HG03432 (cell line): ENCODE data around the gene STK24.

Experiments
- ATAC-seq: cut with Tn5 transposase; IDR thresholded peaks from one replicate; pipeline ENCODE4 v1.9.1; 2021; ENCODE audit warnings: mild to moderate bottlenecking, moderate library complexity; ENCODE audit not compliant: unreplicated experiment

STK24 gene

DNA sequence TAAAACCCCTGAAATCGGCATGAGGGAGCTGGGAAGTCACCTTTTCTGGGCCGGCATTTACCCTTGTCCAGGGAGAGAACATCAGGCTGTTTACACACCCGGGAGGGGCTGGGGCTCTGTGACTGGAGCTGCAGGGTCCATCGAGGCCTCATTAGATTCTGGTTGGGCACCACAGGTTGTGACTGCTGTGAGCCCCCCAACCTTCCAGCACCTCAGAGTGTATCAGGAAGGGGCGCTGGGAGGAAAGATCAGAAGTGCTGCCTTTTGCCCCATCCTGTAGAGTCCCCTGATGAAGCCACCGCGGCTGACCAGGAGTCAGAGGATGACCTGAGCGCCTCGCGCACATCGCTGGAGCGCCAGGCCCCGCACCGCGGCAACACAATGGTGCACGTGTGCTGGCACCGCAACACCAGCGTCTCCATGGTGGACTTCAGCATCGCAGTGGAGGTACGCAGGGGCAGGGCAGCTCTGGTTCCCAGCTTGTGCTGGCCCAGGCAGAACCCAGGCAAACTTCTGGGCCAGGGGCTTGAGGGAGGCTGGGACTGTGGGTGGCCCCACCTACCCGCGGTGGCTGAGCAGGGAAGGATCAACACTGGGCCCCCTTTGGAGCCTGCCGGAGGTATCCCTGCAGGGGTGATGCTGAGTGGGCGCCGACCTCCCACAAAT lies 136.4 kb downstream of the STK24 start:
- ATAC-seq: no peak

DNA sequence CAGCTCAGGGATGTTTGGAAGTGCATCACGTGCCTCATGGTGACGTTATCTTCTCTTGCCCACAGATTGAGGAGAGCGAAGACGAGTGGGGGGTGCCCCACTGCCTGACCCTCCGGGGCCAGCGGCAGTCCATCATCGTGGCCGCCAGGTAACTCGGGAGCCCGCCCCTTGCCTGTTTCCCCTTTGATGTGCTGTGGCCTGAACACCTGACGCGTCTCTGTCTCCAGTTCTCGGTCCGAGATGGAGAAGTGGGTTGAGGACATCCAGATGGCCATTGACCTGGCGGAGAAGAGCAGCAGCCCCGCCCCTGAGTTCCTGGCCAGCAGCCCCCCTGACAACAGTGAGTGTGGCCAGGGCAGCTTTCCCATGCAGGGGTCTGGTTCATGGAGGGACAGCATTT lies 137.0 kb downstream of the STK24 start:
- ATAC-seq: no peak

DNA sequence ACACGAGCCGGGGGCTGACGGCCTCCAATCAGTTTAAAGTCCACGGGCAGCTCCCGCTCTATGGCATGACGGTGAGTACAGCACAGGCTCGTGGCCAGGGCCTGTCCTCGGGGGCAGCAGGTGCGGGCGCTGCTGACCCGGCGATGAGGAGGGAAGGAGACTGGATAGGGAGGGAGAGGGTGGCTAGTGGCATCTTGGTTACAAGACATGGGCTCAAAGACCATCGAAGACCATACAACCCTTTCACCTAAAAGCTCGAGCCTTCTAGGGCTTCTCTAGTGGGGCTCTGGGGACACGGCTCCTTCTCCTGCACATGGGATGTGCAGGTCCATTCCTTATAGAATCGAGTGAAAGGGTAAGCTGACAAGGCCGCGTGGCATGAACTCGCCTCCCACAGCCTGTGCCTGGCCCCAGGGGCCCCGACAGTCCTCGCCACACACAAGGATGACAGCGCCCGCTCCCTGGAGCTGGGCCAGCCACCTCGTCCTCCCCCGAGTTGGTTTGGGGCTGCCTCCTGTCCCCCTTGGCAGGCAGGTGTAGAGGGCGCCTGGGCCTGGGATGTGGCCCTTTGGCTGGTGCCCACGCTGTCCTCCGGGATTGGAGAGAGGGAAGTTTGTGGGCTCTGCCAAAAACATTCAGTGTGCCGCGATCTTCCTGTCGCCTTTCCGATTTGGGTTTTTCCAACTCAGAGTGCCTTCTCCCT lies 137.6 kb downstream of the STK24 start:
- no peak for ATAC-seq

DNA sequence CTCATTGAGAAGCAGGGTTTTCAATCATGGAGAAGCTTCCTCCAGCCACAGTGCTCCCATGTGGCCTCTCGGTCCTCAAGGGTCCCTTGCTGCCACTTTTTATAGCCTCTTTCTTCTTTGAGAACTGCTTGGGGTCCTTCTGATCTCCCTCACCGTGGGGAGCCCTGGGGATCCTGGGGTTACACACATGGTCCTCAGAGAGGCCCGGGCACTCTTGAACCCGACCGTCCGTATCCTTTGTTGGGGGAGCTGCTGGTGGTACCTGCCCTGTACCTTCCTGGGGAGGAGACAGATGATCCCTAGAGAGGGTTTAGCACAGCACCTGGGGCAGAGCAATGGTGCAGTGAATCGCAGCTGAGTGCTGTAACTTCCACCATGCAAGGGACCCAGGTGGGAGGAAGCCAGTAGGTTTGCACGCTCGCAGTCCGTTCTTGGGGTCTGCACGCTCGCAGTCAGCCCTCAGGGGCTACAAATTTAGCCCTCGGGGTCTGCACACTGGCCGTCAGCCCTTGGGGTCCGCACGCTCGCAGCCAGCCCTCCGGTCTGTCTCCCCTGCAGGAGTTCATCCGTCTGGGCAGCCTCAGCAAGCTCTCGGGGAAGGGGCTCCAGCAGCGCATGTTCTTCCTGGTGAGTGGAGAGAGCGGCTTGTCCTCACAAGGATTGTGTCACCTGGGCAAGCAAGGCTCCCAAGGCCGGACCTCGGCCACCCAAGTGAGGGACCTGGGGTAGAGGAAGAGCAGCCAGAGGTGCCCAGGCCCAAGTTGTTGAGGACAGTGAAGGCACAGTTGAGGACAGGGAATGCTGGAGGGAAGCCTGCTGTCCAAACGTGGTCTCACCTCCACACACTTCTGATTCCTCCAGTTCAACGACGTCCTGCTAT lies 138.4 kb downstream of the STK24 start:
- ATAC-seq: no peak

DNA sequence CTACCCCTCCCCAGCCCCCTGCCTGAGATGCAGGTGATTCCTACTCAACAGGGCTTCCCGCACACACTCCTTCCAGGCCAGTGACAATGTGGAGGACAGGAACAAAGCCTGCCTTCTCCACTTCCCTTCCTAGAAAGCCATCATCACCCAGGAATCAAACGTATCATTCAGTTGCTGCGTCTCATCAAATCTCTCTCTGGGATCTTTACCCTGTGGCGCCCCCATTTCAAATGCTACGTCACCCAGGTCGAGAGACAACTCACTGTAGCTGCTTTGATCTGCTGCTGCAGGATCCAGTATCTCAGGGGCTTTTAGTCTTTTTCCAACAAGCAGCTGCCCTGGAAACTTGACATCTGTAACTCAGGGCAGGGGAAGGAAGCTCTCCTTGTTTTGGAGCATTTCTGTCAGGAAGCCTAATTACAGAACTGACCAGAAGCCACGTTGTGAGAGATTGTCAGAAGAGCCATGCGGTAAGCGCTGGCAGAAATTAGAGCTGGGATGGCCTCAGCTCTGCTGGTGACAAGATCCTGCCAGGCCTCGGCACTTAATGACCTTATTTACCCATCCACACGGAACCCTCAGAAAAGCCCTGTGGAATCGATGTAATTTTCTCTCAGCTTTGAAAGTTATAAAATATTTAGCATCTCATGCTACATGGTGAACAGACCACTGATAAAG lies 140.5 kb downstream of the STK24 start:
- no peak for ATAC-seq

DNA sequence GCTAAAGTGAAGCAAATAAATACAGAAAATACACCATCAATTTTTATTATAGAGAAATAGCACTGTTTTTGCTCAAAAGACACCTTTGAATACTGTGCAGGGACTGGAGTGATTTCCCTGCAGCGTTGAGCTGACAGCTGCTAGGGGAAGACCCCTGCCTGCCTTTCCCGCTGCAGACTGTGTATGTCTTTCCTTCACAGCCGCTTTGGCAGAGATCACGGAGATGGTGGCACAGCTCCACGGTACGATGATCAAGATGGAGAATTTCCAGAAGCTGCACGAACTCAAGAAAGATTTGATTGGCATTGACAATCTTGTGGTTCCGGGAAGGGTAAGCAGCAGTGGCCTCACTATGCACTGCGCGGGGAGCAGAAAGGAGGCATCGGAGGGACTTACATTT lies 141.5 kb downstream of the STK24 start:
- no peak for ATAC-seq

DNA sequence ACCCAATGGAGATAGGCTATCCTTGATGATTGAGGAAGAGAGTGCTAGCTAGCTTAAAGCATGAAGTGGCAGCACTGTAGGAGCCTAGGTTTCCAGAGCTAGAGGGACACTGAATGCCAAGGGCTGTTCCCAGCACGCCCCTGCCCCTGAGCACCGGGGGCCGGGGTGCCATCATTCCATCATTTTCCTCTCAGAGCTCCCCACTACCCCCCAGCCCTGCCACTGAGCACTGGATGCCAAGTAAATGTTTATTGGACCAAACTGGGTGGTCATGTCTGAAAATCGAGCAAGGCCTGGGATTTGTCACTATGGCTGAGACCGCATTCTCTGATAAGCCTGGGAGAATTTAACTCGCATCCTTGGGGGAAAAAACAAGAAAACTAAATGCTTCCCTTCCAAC lies 142.8 kb downstream of the STK24 start:
- ATAC-seq: no peak

DNA sequence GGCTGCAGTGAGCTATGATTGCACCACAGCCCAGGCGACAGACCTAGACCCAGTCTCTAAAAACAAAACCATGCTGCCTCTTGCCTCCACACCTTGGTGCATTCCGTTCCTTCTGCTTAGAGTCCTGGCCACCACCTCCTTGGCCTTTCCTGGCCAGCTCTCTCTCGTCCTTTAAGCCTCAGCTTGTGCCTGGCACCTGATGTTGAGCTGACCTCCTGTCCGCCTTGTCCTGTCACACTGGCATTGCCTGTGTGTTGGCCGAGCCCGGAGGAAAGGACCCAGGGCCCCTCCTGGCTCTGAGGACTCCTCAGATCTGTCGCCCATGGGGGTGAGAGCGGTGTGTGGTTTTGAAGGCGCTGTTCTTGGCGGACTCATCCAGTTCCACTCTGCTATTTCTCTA lies 143.3 kb downstream of the STK24 start:
- no peak for ATAC-seq

DNA sequence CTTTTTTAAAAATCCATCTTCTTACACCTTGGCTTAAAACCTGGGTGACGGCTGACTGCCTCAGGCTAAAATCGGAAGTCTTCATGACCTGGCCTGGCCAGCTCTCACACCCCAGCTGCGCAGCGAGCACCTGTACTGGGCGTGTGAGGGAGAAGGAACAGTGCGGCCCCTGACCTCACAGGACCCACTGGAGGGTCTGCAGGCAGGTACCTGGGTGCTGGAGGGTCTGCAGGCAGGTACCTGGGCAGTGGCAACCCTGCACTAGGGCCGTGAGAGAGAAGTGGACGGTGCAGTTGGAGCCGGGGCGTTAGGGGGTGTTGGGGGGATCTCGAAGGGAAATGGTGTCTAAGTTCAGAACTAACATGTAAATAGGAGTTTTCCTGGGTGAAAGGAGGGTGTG lies 144.3 kb downstream of the STK24 start:
- ATAC-seq: no peak

DNA sequence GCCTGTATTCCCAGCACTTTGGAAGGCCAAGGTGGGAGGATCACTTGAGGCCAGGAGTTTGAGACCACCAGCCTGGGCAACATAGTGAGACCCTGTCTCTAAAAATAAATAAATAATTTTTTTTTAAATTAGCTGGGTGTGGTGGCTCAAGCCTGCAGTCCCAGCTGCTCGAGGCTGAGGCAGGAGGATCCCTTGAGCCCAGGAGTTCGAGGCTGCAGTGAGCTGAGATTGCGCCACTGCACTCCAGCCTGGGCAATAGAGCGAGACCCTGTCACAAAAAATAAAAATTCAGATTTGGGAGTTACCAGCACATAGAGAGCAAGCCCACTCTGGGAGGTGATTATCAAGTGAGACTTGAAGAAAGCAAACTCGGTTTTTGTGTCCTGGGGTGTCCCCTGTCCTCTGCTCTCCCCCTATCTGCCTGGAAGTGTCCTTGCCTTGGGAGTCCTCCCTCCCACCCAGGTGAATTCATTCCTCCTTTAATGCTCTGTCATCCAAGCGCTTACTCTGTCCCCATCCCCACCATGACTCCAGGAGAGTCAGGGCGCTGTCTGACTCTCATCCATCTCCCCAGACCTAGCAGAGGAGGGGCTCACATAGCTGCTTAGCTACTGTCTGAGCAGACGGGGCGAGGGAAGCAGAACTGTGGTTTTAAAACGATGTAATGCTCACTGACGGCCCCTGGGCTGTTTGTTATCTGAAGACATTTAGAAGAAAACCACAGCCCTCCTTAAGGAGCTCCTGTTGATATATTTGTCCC lies 146.8 kb downstream of the STK24 start:
- no peak for ATAC-seq

DNA sequence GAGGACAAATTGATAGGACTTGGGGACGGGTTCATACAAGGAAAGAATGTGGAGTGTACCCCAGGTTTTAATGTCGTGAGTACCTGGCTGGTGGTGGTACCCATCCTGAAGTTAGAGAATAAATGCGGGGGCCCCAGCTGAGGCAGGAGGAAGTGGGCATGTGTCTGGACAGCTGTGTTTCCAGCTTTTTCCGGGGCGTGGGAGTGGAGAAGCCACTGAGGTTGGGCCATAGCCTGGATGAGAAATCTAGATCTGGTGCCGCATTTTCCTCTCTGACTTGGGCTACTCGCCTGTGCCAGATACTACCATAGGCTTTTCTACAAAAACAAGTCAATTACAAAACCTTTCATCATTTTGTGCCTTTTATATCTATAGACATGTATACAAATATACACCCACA lies 147.4 kb downstream of the STK24 start:
- ATAC-seq: no peak

DNA sequence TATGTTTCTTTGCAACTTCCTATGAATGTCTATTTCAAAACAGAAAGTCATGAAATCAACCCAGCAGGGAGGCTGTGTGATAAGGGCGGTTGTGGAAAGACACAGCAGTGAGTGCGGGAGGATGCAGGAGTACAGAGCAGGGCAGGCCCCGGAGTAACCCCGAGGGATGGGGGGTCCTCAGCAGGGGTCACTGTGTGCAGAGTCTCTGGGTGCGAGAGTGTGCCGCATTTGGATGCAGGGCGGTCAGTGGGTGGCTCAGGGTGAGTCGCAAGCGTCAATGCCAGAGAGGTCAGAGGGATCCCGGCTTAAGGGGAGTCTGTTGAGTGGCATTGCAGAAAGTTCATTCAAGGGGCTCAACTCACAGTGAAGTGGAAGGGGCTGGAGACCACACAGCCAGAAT lies 147.8 kb downstream of the STK24 start:
- no peak for ATAC-seq

DNA sequence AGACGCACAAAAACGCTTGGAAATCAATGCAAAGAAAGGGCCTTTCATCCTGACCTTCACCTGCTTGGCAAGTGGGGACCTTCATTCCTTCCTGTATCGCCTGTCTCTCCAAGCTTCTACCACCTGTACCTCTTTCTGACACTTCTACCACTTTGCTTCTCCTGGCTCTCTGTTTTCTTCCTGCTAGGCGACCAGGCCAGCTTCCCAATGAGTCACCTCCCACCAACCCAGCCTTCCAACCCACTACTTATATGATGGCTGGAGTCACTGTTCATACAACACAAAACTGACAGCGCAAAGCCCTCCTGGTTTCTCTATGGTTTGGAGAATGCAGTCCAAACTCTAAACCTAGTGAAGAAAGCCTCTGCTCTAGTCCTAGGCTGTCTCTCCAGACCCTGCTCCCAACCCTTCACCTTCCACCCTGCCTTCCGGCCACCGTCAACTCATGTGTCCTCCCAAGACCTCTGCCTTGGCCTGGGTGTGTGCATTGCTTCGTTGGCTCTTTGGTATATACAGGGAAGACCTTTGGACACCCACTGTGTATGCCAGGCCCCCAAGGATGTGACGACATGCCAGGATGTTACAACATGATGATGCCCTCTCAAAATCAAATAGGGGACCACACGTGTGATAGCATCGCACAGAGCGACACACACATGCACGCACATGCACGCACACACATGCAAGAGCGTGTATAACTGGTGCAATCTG lies 148.5 kb downstream of the STK24 start:
- no peak for ATAC-seq

DNA sequence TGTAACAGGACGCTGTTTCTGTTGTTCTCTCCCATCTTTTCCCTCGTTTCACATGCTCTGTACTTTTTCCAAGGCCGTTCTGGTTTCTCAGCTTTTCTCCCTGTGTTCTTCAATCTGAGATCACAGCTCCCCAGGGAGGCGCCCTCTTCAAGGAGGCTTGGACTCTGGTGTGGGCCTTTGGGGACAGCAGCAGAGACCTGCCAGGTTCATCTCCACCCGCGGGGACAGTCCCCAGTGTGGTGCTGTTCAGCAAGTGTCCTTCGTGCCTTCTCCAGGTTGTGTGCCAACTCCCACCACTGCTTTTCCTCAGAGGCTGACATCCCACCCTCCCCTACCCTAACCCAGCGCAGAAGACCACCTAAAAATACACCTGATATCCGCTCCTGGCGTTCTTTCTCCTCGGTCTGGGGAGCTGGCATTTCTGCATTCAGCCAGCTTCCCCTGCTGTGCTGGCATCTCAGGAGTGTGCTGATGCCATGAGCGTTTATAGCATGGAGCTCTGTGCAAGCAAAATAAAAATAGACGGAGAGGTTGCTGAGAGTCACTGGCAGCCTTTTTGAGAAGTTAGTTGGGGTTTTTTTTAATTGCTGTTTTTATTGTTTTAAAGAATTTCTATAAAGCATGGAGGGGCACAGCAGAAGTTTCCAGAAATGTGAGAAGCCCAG lies 149.4 kb downstream of the STK24 start:
- ATAC-seq: no peak

DNA sequence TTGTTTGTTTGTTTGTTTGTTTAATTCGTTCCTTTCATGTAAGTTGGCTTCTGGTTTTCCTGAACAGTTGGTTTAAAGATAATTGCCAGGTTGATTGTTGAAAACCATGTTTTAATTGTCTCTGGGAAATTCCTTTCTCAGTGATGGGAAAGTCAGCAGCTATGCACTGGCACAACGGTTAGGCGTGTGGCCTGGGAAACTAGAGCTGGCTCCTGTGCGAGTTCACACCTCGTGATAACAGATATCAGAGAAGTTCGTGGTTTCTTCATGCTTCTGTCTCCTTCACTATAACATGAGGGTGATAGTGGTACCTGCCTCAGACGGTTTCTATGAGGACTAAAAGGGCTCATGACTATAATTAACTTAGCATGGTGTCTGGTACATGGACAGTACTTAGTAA lies 153.5 kb downstream of the STK24 start:
- no peak for ATAC-seq

DNA sequence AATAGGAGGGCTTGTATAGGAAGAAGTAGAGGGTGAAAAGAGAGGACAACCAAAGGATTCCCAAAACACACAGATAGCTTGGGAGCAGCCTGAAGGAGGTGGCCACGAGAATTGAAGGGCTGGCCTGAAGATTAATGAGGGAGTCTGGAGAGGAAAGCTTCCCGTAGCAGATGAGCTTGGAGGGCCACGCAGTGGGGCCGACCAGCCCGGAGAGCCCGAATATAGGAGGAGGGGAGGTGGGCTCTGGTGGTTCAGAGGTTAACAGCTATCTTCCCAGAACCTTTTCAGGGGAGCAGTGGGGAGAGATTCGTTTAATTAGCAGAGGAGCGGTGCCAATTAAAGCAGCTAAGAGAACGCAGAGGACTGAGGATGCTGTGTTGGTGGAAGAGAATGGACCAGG lies 154.9 kb downstream of the STK24 start:
- ATAC-seq: no peak

DNA sequence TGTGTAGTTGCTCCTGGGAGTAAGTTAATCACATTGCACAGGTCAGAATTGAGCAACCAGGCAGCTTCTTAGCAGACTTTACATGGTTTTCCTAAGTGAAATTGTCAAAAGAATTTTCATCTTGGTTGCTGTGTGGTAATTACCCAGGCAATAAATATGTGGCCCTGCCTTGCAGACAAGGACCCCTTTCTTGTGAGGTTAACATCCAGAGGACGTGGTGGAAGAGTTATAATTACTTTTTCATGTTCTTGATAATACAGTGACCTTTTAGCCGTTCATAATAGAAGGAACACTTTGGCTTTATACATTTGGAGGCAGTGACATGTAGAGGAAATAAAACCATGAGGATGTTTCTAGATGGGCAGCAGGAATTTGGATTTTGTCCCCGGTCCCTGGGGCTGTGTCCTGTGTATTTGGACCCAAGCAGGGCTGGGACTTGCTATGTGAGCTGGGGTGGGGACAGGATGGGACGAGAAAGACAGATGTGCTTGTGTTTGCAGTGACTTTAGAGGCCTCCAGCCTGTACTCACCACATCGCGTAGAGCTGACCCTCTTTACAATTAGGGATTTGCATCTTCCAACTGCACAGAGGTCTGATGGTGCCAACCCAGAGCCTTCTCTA lies 156.2 kb downstream of the STK24 start:
- no peak for ATAC-seq

DNA sequence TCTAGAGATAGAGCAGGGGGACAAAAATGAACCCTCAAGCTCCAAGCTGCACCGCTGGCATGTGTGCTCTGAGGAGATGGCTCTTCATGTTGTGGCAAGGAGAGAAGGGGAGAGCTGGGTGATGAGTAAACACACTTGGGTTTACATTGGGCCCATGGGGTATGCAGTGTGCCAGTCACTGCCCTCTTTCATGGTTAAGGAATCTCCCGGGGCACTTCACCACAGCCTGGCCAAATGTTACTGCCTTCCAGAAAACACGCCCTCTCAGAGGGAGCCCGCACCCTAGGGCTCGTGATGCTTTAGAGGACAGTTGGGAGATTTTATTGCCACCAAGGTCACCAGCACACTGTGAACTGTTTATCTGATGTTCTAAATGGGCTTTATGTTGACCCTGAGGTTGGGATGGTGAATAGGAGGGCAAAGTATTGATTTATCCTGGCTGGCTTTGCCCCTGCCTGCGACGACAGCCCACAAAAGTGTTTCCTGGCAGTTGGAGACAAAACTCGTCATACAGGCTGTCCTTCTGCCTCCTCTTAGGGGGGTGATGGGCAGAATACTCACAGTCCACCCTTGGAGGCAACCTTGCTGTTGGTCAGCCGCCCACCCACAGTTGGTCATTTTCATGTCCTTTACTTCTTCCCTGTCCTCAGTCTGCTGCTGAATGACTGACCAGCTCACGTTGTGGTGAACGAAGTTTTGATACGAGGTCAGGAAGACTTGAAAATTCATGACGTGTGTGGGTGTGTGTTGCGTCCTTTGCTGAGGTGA lies 156.9 kb downstream of the STK24 start:
- ATAC-seq: no peak
